ENCODE measurements around the gene CPM.

DNA sequence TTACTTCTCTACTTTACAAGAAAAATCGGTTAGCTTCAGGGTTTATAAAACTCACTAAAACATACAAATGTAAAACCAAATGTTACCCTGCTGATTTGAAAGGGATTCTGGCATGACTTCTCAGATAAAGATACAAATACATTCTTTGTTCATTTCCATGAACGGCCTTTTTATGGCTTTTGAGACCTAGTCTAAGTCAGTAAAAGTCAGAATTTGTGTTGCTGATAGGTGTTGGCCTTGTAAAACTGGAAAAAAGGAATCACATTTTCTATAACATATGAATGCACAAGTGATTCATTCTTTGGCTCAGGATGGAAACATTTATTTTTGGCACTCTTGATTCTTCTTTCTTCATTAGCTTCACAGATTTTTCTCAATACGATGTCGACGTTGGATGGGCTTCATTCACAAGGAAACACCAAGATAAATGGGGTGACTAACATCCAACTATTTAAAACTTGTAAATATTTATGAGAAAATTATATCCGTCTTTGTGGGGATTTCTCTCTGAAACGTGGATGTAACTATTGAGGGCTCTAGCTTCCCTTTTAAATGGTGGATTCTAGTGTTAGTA is 27.0 kb upstream of the CPM start:
- TF ChIP-seq CTCF (IDR thresholded peaks at IDR 0.05) (no peak), ZFX (IDR thresholded peaks at IDR 0.05; ENCODE audit: borderline replicate concordance) (no peak)

All from 22Rv1 (cell line).